ENCODE data around the gene HINT3. TPM values are rescaled to one million over a fixed set of nuclear protein-coding genes. Genes with fewer than 3 reads are reported as not detected.
A peak's percentile ranks its signal among the peaks of the same experiment; 100 is the strongest.

The HINT3 gene
- total and polyA plus RNA-seq, 2 of the 13 experiments (the other 11 are each of a cell fraction or from before 2014, with no cell fraction given), result 3.1 to 22.8 TPM

- TF ChIP-seq MNT (IDR thresholded peaks at IDR 0.05), result peak; percentile 55
- no peak for TF ChIP-seq THAP11 (CRISPR knock-in tag; IDR thresholded peaks at IDR 0.05)
- TF ChIP-seq ZBTB46 (CRISPR knock-in tag; IDR thresholded peaks at IDR 0.05; ENCODE audit: borderline replicate concordance), result 0 out of 2 replicates have a peak, but pooled peaks have one; percentile 64
- TF ChIP-seq KDM1A (CRISPR knock-in tag; IDR thresholded peaks at IDR 0.05), result no peak
- TF ChIP-seq ZNF770 (CRISPR knock-in tag; IDR thresholded peaks at IDR 0.05), result 0 out of 2 replicates have a peak, but pooled peaks have one; percentile 5
- TF ChIP-seq PHF8 (CRISPR knock-in tag; IDR thresholded peaks at IDR 0.05), result no peak
- TF ChIP-seq ATF7 (IDR thresholded peaks at IDR 0.05), result 0 out of 2 replicates have a peak, but pooled peaks have one; percentile 20
- no peak for TF ChIP-seq ATF7 (CRISPR knock-in tag; IDR thresholded peaks at IDR 0.05)
- TF ChIP-seq SRSF9 (IDR thresholded peaks at IDR 0.05; ENCODE audit: borderline replicate concordance, insufficient read depth, low read depth, low read length, poor library complexity, severe bottlenecking), result no peak
- TF ChIP-seq SATB2 (CRISPR knock-in tag; IDR thresholded peaks at IDR 0.05), result 0 out of 2 replicates have a peak, but pooled peaks have one; percentile 41
- TF ChIP-seq HOXA5 (CRISPR knock-in tag; IDR thresholded peaks at IDR 0.05), result 0 out of 2 replicates have a peak, but pooled peaks have one; percentile 52
- no peak for TF ChIP-seq ZSCAN31 (CRISPR knock-in tag; IDR thresholded peaks at IDR 0.05; ENCODE audit: low read depth)
- TF ChIP-seq SCMH1 (CRISPR knock-in tag; IDR thresholded peaks at IDR 0.05; ENCODE audit: borderline replicate concordance), result no peak
- no peak for TF ChIP-seq MXD1 (CRISPR knock-in tag; IDR thresholded peaks at IDR 0.05)
- no peak for TF ChIP-seq ASH2L (IDR thresholded peaks at IDR 0.05; ENCODE audit: insufficient read length, low read depth, low read length)
- TF ChIP-seq DDIT3 (CRISPR knock-in tag; IDR thresholded peaks at IDR 0.05), result no peak
- peak; percentile 66 for TF ChIP-seq ZSCAN20 (CRISPR knock-in tag; IDR thresholded peaks at IDR 0.05; ENCODE audit: borderline replicate concordance)
- TF ChIP-seq ONECUT2 (CRISPR knock-in tag; IDR thresholded peaks at IDR 0.05), result 0 out of 2 replicates have a peak, but pooled peaks have one; percentile 12
- no peak for TF ChIP-seq ZNF761 (CRISPR knock-in tag; conservative IDR thresholded peaks at IDR 0.05)
- TF ChIP-seq SSRP1 (CRISPR knock-in tag; IDR thresholded peaks at IDR 0.05), result no peak
- no peak for TF ChIP-seq ZSCAN30 (CRISPR knock-in tag; IDR thresholded peaks at IDR 0.05)
- TF ChIP-seq ZNF350 (CRISPR knock-in tag; IDR thresholded peaks at IDR 0.05; ENCODE audit: borderline replicate concordance, low read depth), result no peak
- TF ChIP-seq POGZ (CRISPR knock-in tag; IDR thresholded peaks at IDR 0.05), result no peak
- TF ChIP-seq ARNT2 (CRISPR knock-in tag; IDR thresholded peaks at IDR 0.05; ENCODE audit: low read depth), result no peak
- TF ChIP-seq CC2D1A (CRISPR knock-in tag; IDR thresholded peaks at IDR 0.05), result 0 out of 2 replicates have a peak, but pooled peaks have one; percentile 28
- TF ChIP-seq NBN (conservative IDR thresholded peaks at IDR 0.05), result no peak
Measured at GRCh38 chr6:125987026-125987617, 30.6 kb downstream of the HINT3 start (continued).
